Liver (tissue), 9 donors: Measurements from ENCODE around the gene IP6K2. TPM values are rescaled to one million over a fixed set of nuclear protein-coding genes. Genes with fewer than 3 reads are reported as not detected.
A peak's percentile ranks its signal among the peaks of the same experiment; 100 is the strongest.

Experiments
- DNase-seq: peaks from one replicate; pipeline ENCODE4 v3.0.0-alpha.2; 2017; ENCODE audit warnings: low spot score
- H3K27ac ChIP-seq, 2 donors: one replicate each; pipeline ENCODE4 v1.7.0; 2013; ENCODE audit warnings: inconsistent platforms in 2 of 2, low read length in 2 of 2, control low read depth in 1 of 2, low read depth in 1 of 2, mild to moderate bottlenecking in 1 of 2
- H3K27me3 ChIP-seq, 4 donors: one replicate each; pipeline versions ENCODE4 v1.6.1 to v1.7.0; 2013; ENCODE audit warnings: low read length in 3 of 4, inconsistent platforms in 1 of 4, mild to moderate bottlenecking in 1 of 4, moderate library complexity in 1 of 4; ENCODE audit not compliant: control insufficient read depth in 4 of 4, insufficient read depth in 4 of 4
- H3K36me3 ChIP-seq, 4 donors: one replicate each; pipeline versions ENCODE4 v1.6.1 to v1.7.0; 2013; ENCODE audit warnings: low read length in 3 of 4, mild to moderate bottlenecking in 3 of 4, low read depth in 1 of 4, moderate library complexity in 1 of 4; ENCODE audit not compliant: control insufficient read depth in 4 of 4, insufficient read depth in 3 of 4
- H3K4me1 ChIP-seq, 4 donors: one replicate each; pipeline versions ENCODE4 v1.6.1 to v1.7.0; 2013; ENCODE audit warnings: low read length in 3 of 4, mild to moderate bottlenecking in 3 of 4, moderate library complexity in 1 of 4; ENCODE audit not compliant: control insufficient read depth in 4 of 4, insufficient read depth in 4 of 4
- H3K4me3 ChIP-seq, 3 donors: one replicate each; pipeline versions ENCODE4 v1.6.1 to v1.7.0; 2013; ENCODE audit warnings: low read length in 3 of 3, control low read depth in 1 of 3, low read depth in 1 of 3, mild to moderate bottlenecking in 1 of 3
- H3K9ac ChIP-seq, 2 donors: one replicate each; pipeline ENCODE4 v1.7.0; 2013; ENCODE audit warnings: low read length in 2 of 2, mild to moderate bottlenecking in 2 of 2, moderate library complexity in 2 of 2, control low read depth in 1 of 2, low read depth in 1 of 2
- H3K9me3 ChIP-seq, 4 donors: one replicate each; pipeline versions ENCODE4 v1.6.1 to v1.7.0; 2013; ENCODE audit warnings: low read length in 3 of 4; ENCODE audit not compliant: control insufficient read depth in 4 of 4
- FOXA1 ChIP-seq: IDR thresholded peaks from 2 replicates; pipeline ENCODE4 v1.6.1; 2016; ENCODE audit warnings: antibody characterized with exemption
- FOXA2 ChIP-seq: IDR thresholded peaks from 2 replicates; pipeline ENCODE4 v1.6.1; 2016; ENCODE audit warnings: antibody characterized with exemption
- JUND ChIP-seq, 2 donors: IDR thresholded peaks; 2 replicates each; pipeline ENCODE4 v1.6.1; 2016; ENCODE audit warnings: antibody characterized with exemption in 2 of 2
- NR2F2 ChIP-seq: IDR thresholded peaks from 2 replicates; pipeline ENCODE4 v1.6.1; 2016; ENCODE audit warnings: antibody characterized with exemption
- RAD21 ChIP-seq, 2 donors: IDR thresholded peaks; 2 replicates each; pipeline ENCODE4 v1.6.1; 2016; ENCODE audit warnings: antibody characterized with exemption in 2 of 2, mild to moderate bottlenecking in 2 of 2
- RXRA ChIP-seq, 2 donors: IDR thresholded peaks; 2 replicates each; pipeline ENCODE4 v1.6.1; 2017 to 2018; ENCODE audit warnings: antibody characterized with exemption in 2 of 2, mild to moderate bottlenecking in 1 of 2
- TAF1 ChIP-seq: conservative IDR thresholded peaks from 2 replicates; pipeline ENCODE4 v1.6.1; 2016; ENCODE audit warnings: antibody characterized with exemption, mild to moderate bottlenecking
- YY1 ChIP-seq: IDR thresholded peaks from 2 replicates; pipeline ENCODE4 v1.6.1; 2016; ENCODE audit warnings: antibody characterized with exemption, mild to moderate bottlenecking
- WGBS: extraction: QIAGEN DNeasy Blood & Tissue Kit; methylation state at CpG from one replicate; pipeline ENCODE4 v1.1.7; 2013; 5-methylcytosine and 5-hydroxymethylcytosine counted together
- polyA plus RNA-seq, 2 donors: library from polyadenylated mRNA; stranded (reverse) in 1 of 2; unstranded in 1 of 2; fragments of 200-250 nt in 1 of 2; fragments of >200 nt in 1 of 2; fragmentation: Nextera tagmentation in 1 of 2; extraction: Ambion mirVana in 1 of 2; gene quantifications; one replicate each; pipeline versions ENCODE4 v1.2.1 to v1.2.3, GENCODE V29; 2013 to 2015
- total RNA-seq, 2 donors: library from RNA; depleted of rRNA; stranded (reverse); fragments of >200 nt; gene quantifications; one replicate each; pipeline ENCODE4 v1.2.3, GENCODE V29; 2014
- TF ChIP-seq, protein P1 (sequence below): IDR thresholded peaks from 2 replicates; pipeline ENCODE4 v1.6.1; 2016; ENCODE audit warnings: antibody characterized with exemption
- TF ChIP-seq, protein P2 (sequence below): fragments of 150-350 bp; IDR thresholded peaks from 2 replicates; pipeline ENCODE4 v1.5.1; 2017; ENCODE audit warnings: improper control_type of control experiment, low read depth, low read length; ENCODE audit not compliant: missing input control
- TF ChIP-seq, protein P3 (sequence below): IDR thresholded peaks from 2 replicates; pipeline ENCODE4 v1.6.1; 2016; ENCODE audit warnings: antibody characterized with exemption
- TF ChIP-seq, protein P4 (sequence below): IDR thresholded peaks from 2 replicates; pipeline ENCODE4 v1.6.1; 2016; ENCODE audit warnings: antibody characterized with exemption
- donor health status: healthy.
- donor health status: healthy.
- donor health status: healthy.
- donor health status: healthy.
- donor health status: healthy.

IP6K2 gene
- total and polyA plus RNA-seq, 4 donors: 21.8 to 37.6 (median 24.3) TPM

DNA sequence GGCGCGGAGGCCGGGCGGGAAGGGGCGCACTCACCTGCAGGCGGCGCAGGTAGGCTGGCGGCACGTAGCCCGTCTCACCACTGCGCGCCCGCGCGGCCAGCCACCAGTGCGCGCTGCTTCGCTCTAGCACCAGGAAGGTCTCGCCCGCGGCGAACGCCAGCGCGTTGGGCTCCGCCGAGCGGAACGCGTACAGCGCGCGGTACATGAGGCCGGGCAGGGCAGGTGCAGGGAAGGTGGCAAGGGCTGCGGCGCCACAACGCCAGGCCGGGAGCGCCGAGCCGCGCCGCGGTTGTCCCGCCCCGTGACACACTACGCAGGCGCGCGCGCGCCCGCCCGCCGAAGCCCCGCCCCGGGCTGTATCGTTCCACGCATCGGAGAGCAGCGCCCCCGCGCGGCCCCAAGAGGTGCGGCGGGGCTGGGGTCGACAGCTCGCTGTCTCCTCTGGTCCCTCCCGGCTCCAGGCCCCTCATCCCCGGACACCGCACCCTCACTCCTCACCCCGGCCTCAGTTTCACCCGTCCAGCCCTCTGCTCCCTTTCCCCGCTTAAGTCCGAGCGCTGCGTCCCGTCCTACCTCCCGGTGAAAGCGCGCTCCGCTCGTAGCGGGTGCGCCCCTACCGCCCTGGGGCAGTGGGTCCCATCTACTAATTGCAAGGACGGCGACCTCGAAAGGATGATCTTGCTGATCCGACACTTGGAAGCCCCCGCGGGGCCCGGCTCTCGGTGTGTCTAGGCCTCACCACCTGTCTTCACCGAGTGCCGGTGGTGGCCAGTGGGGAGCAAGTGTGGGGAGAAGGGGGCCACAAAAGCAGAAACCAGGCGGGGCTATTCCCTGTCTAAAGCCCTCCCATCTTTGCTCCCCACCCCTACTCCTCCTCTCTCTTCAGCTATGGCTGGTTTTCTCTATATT, 31.2 kb downstream of the IP6K2 start, which contains the start of gene NCKIPSD:
Gene NCKIPSD, minus strand, starts transcription at position 313 of the 909 bp plus-strand sequence. Its CDS starts 108 bp downstream, at position 205.
- H3K9me3 ChIP-seq: no peaks in the 10 kb centered on the region
- H3K4me1 ChIP-seq: peaks cover 3 to 29% (median 24%) of the 10 kb centered on the region in 4 donors
- peak within 1 kb of the TSS; percentile 78 to 84 (median 82) for H3K4me3 ChIP-seq
- no peaks in the 10 kb centered on the region for H3K27me3 ChIP-seq
- peak within 1 kb of the TSS; percentile 42 to 81 for H3K9ac ChIP-seq
- no peak for TF ChIP-seq FOXA1
- no peak for TF ChIP-seq NR2F2
- TF ChIP-seq, protein P1, sequence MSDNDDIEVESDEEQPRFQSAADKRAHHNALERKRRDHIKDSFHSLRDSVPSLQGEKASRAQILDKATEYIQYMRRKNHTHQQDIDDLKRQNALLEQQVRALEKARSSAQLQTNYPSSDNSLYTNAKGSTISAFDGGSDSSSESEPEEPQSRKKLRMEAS: no peak
- TF ChIP-seq, protein P2, sequence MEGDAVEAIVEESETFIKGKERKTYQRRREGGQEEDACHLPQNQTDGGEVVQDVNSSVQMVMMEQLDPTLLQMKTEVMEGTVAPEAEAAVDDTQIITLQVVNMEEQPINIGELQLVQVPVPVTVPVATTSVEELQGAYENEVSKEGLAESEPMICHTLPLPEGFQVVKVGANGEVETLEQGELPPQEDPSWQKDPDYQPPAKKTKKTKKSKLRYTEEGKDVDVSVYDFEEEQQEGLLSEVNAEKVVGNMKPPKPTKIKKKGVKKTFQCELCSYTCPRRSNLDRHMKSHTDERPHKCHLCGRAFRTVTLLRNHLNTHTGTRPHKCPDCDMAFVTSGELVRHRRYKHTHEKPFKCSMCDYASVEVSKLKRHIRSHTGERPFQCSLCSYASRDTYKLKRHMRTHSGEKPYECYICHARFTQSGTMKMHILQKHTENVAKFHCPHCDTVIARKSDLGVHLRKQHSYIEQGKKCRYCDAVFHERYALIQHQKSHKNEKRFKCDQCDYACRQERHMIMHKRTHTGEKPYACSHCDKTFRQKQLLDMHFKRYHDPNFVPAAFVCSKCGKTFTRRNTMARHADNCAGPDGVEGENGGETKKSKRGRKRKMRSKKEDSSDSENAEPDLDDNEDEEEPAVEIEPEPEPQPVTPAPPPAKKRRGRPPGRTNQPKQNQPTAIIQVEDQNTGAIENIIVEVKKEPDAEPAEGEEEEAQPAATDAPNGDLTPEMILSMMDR: peak; percentile 82
- no peak for TF ChIP-seq RXRA (IDR thresholded peaks at IDR 0.05)
- TF ChIP-seq TAF1: no peak
- TF ChIP-seq JUND (IDR thresholded peaks at IDR 0.05): no peak
- TF ChIP-seq, protein P3, sequence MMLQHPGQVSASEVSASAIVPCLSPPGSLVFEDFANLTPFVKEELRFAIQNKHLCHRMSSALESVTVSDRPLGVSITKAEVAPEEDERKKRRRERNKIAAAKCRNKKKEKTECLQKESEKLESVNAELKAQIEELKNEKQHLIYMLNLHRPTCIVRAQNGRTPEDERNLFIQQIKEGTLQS: no peak
- TF ChIP-seq YY1: no peak
- TF ChIP-seq, protein P4, sequence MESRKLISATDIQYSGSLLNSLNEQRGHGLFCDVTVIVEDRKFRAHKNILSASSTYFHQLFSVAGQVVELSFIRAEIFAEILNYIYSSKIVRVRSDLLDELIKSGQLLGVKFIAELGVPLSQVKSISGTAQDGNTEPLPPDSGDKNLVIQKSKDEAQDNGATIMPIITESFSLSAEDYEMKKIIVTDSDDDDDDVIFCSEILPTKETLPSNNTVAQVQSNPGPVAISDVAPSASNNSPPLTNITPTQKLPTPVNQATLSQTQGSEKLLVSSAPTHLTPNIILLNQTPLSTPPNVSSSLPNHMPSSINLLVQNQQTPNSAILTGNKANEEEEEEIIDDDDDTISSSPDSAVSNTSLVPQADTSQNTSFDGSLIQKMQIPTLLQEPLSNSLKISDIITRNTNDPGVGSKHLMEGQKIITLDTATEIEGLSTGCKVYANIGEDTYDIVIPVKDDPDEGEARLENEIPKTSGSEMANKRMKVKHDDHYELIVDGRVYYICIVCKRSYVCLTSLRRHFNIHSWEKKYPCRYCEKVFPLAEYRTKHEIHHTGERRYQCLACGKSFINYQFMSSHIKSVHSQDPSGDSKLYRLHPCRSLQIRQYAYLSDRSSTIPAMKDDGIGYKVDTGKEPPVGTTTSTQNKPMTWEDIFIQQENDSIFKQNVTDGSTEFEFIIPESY: no peak
- TF ChIP-seq RAD21 (IDR thresholded peaks at IDR 0.05): peak; percentile 57 to 71
- no peak for TF ChIP-seq FOXA2
- peak within 1 kb of the TSS; percentile 90 to 92 for H3K27ac ChIP-seq
- DNase-seq: peak; percentile 93
- peaks cover 14 to 42% (median 28%) of the 10 kb centered on the region in 4 donors for H3K36me3 ChIP-seq
- 1% methylated on average over 97 of the region's 97 CpGs for WGBS

DNA sequence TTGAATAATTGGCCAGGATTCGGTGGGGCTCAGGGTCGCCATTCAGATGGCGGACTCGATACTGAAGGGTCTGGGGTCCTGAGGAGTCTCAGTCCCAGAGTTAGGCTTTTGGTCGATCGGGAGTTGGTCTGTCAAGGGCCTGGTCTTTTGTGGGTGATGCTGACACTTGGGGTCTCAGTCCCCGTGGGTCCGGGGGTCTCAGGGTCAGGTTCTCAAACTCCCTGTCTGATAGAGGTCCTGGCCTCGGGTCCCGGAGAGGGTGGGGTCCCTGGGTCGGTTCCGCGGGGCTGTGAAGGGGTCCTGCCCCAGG, 31.8 kb downstream of the IP6K2 start:
- Histone ChIP-seq H3K27ac (peak overlapping the region; percentile 90 to 92), H3K36me3 (peaks cover 13 to 44% (median 25%) of the 10 kb centered on the region in 4 donors), H3K4me1 (peaks cover 3 to 29% (median 24%) of the 10 kb centered on the region in 4 donors), H3K4me3 (peak overlapping the region; percentile 78 to 84 (median 82)), H3K9ac (peak overlapping the region; percentile 17 to 81), H3K27me3 (no peaks in the 10 kb centered on the region), H3K9me3 (no peaks in the 10 kb centered on the region)
- no peak for TF ChIP-seq TAF1
- TF ChIP-seq, protein P2: peak; percentile 38
- DNase-seq: no peak
- WGBS: 12% methylated on average over 13 of the region's 13 CpGs
